H1 (cell line): Measurements from ENCODE around the gene ESRRB. TPM values are rescaled to one million over a fixed set of nuclear protein-coding genes. Genes with fewer than 3 reads are reported as not detected.

Source experiments
- CTCF ChIA-PET: fragments of 300-600 bp; sonication (Branson Sonifier 250); formaldehyde crosslinking; loops from one replicate; lab custom pipeline; 2021; ENCODE audit not compliant: partially characterized antibody; lab: Charles Lee
- POLR2A ChIA-PET: fragments of 300-600 bp; sonication (Branson Sonifier 250); formaldehyde crosslinking; loops from one replicate; lab custom pipeline; 2021; ENCODE audit warnings: inconsistent platforms; ENCODE audit not compliant: partially characterized antibody; lab: Charles Lee
- DNase-seq, 2 experiments: peaks; one replicate each; pipeline versions ENCODE4 v3.0.0 to v3.0.0-alpha.2; 2010 to 2022; ENCODE audit warnings: low spot score in 2 of 2, low read depth in 1 of 2, mixed read lengths in 1 of 2
- FAIRE-seq: peaks from 2 replicates; lab custom pipeline; 2011; peaks lifted over from hg19 to GRCh38; lab: Jason Lieb, UNC
- H2AFZ ChIP-seq: 2 replicates; pipeline ENCODE4 v1.8.1; 2012; ENCODE audit warnings: low read length, inconsistent platforms
- H2AK5ac ChIP-seq: 2 replicates; pipeline ENCODE4 v1.6.1; 2013; ENCODE audit warnings: low read depth, low read length
- H2BK120ac ChIP-seq: replicated peaks from 2 replicates; pipeline ENCODE3; 2013; ENCODE audit warnings: low read depth, low read length, inconsistent platforms
- H2BK12ac ChIP-seq: 2 replicates; pipeline ENCODE4 v1.6.1; 2013; ENCODE audit warnings: low read depth, low read length
- H2BK15ac ChIP-seq: 2 replicates; pipeline ENCODE4 v1.6.1; 2013; ENCODE audit warnings: low read length
- H2BK20ac ChIP-seq: 2 replicates; pipeline ENCODE4 v1.6.1; 2013; ENCODE audit warnings: low read length
- H2BK5ac ChIP-seq: 2 replicates; pipeline ENCODE4 v1.6.1; 2013; ENCODE audit warnings: low read depth, low read length
- H3K14ac ChIP-seq: 2 replicates; pipeline ENCODE4 v1.6.1; 2013; ENCODE audit warnings: inconsistent platforms; ENCODE audit not compliant: insufficient read length
- H3K18ac ChIP-seq: 2 replicates; pipeline ENCODE4 v1.6.1; 2013; ENCODE audit warnings: low read length; ENCODE audit errors: extremely low read depth
- H3K23ac ChIP-seq: 2 replicates; pipeline ENCODE4 v1.6.1; 2013; ENCODE audit warnings: inconsistent platforms; ENCODE audit not compliant: insufficient read length
- H3K23me2 ChIP-seq: 2 replicates; pipeline ENCODE4 v1.6.1; 2013; ENCODE audit warnings: low read depth, low read length
- H3K27ac ChIP-seq: 2 replicates; pipeline ENCODE4 v1.6.1; 2011; ENCODE audit warnings: low read depth, low read length, inconsistent platforms
- H3K27me3 ChIP-seq, 4 experiments: replicated peaks in 1 of 4; 1 replicate in 1 of 4; 2 replicates in 3 of 4; pipeline versions ENCODE4 v1.6.1 to v1.8.1; 2011 to 2013; ENCODE audit warnings: low read length in 3 of 4, mild to moderate bottlenecking in 3 of 4, inconsistent platforms in 2 of 4, mixed read lengths in 2 of 4, moderate library complexity in 1 of 4; ENCODE audit not compliant: control insufficient read depth in 3 of 4, insufficient read depth in 3 of 4; ENCODE audit errors: extremely low read depth in 1 of 4
- H3K36me3 ChIP-seq, 4 experiments: 2 replicates each; pipeline versions ENCODE4 v1.6.1 to v1.8.1; 2011 to 2013; ENCODE audit warnings: mild to moderate bottlenecking in 4 of 4, low read length in 3 of 4, moderate library complexity in 2 of 4, control low read depth in 1 of 4, inconsistent platforms in 1 of 4; ENCODE audit not compliant: insufficient read depth in 4 of 4, control insufficient read depth in 2 of 4
- H3K4ac ChIP-seq: replicated peaks from 2 replicates; pipeline ENCODE3; 2013; ENCODE audit warnings: low read length, low read depth, mixed read lengths, inconsistent platforms; ENCODE audit not compliant: insufficient read length
- H3K4me1 ChIP-seq, 4 experiments: replicated peaks in 1 of 4; 1 replicate in 1 of 4; 2 replicates in 3 of 4; pipeline versions ENCODE4 v1.6.1 to v1.8.1; 2011 to 2013; ENCODE audit warnings: low read length in 3 of 4, inconsistent platforms in 2 of 4, mixed read lengths in 1 of 4; ENCODE audit not compliant: insufficient read depth in 4 of 4, control insufficient read depth in 3 of 4
- H3K4me2 ChIP-seq, 2 experiments: 2 replicates each; pipeline versions ENCODE4 v1.6.1 to v1.8.1; 2011 to 2013; ENCODE audit warnings: low read depth in 2 of 2, low read length in 2 of 2, control low read depth in 1 of 2, inconsistent platforms in 1 of 2, mild to moderate bottlenecking in 1 of 2; ENCODE audit not compliant: insufficient read depth in 1 of 2
- H3K4me3 ChIP-seq, 4 experiments: fragments of 200-600, 300-600 bp in 1 of 4; sonication (generic), shearing (Covaris generic), sonication (Bioruptor Twin) in 1 of 4; 2 replicates each; pipeline versions ENCODE4 v1.5.1 to v1.8.1; 2011 to 2016; ENCODE audit warnings: low read length in 4 of 4, low read depth in 3 of 4, control low read depth in 2 of 4, inconsistent platforms in 2 of 4, mild to moderate bottlenecking in 2 of 4, mixed read lengths in 1 of 4, moderate library complexity in 1 of 4; ENCODE audit not compliant: insufficient read depth in 2 of 4; ENCODE audit errors: extremely low read depth in 1 of 4
- H3K56ac ChIP-seq: replicated peaks from 2 replicates; pipeline ENCODE3; 2013; ENCODE audit warnings: low read depth, mild to moderate bottlenecking, mixed read lengths, low read length, inconsistent platforms; ENCODE audit not compliant: insufficient read length
- H3K79me1 ChIP-seq: 2 replicates; pipeline ENCODE4 v1.6.1; 2013; ENCODE audit warnings: low read depth, low read length, control low read depth
- H3K79me2 ChIP-seq, 2 experiments: 2 replicates each; pipeline versions ENCODE4 v1.6.1 to v1.8.1; 2012 to 2013; ENCODE audit warnings: low read length in 2 of 2, mild to moderate bottlenecking in 2 of 2, inconsistent platforms in 1 of 2; ENCODE audit not compliant: insufficient read depth in 2 of 2, control insufficient read depth in 1 of 2
- H3K9ac ChIP-seq, 4 experiments: replicated peaks in 1 of 4; 1 replicate in 1 of 4; 2 replicates in 3 of 4; pipeline versions ENCODE4 v1.6.1 to v1.8.1; 2011 to 2013; ENCODE audit warnings: low read depth in 3 of 4, low read length in 3 of 4, control low read depth in 2 of 4, mild to moderate bottlenecking in 2 of 4, moderate library complexity in 2 of 4, inconsistent platforms in 1 of 4; ENCODE audit errors: extremely low read depth in 1 of 4
- H3K9me3 ChIP-seq, 2 experiments: 2 replicates each; pipeline versions ENCODE4 v1.6.1 to v1.8.1; 2012 to 2013; ENCODE audit warnings: mild to moderate bottlenecking in 2 of 2, moderate library complexity in 2 of 2, control low read depth in 1 of 2, inconsistent platforms in 1 of 2, low read depth in 1 of 2, low read length in 1 of 2, mixed read lengths in 1 of 2; ENCODE audit not compliant: insufficient read depth in 2 of 2
- H4K20me1 ChIP-seq, 2 experiments: replicated peaks in 1 of 2; 2 replicates each; pipeline versions ENCODE3 to v1.8.1; 2011 to 2013; ENCODE audit warnings: inconsistent platforms in 2 of 2, low read length in 2 of 2, mild to moderate bottlenecking in 1 of 2; ENCODE audit not compliant: insufficient read depth in 2 of 2, control insufficient read depth in 1 of 2
- H4K5ac ChIP-seq: 2 replicates; pipeline ENCODE4 v1.6.1; 2013; ENCODE audit warnings: low read length, low read depth, mixed read lengths, inconsistent platforms; ENCODE audit not compliant: insufficient read length
- H4K8ac ChIP-seq: 2 replicates; pipeline ENCODE4 v1.8.0; 2013; ENCODE audit warnings: mild to moderate bottlenecking, moderate library complexity, low read length, inconsistent platforms; ENCODE audit not compliant: insufficient read depth; ENCODE audit errors: extremely low read depth
- H4K91ac ChIP-seq: replicated peaks from 2 replicates; pipeline ENCODE3; 2013; ENCODE audit warnings: low read length, mixed read lengths, inconsistent platforms; ENCODE audit not compliant: insufficient read length
- ASH2L ChIP-seq: fragments of 200-600, 300-600 bp; sonication (generic); IDR thresholded peaks from one replicate; pipeline ENCODE4 v1.7.1; 2017; ENCODE audit warnings: low read length
- ATF2 ChIP-seq: IDR thresholded peaks from 2 replicates; pipeline ENCODE4 v1.6.1; 2012; ENCODE audit warnings: low read length, inconsistent platforms
- BACH1 ChIP-seq: IDR thresholded peaks from 2 replicates; pipeline ENCODE4 v1.6.1; 2012; ENCODE audit warnings: low read length, improper control_type of control experiment
- BCL11A ChIP-seq, 2 experiments: IDR thresholded peaks; one replicate each; pipeline ENCODE4 v1.6.1; 2011; ENCODE audit warnings: low read depth in 2 of 2, low read length in 2 of 2, mild to moderate bottlenecking in 2 of 2
- CBX8 ChIP-seq: fragments of 300-800, 300-1000 bp; sonication (generic); IDR thresholded peaks from 2 replicates; pipeline ENCODE4 v1.7.1; 2016; ENCODE audit warnings: low read depth, low read length, borderline replicate concordance
- KDM1A ChIP-seq: fragments of 200-600, 300-600 bp; sonication (generic); IDR thresholded peaks from 2 replicates; pipeline ENCODE4 v1.7.1; 2016; ENCODE audit warnings: mild to moderate bottlenecking, low read length, borderline replicate concordance
- RAD21 ChIP-seq, 2 experiments: IDR thresholded peaks in 1 of 2; conservative IDR thresholded peaks in 1 of 2; 2 replicates each; pipeline ENCODE4 v1.6.1; 2011; ENCODE audit warnings: low read depth in 2 of 2, low read length in 2 of 2, improper control_type of control experiment in 1 of 2, inconsistent platforms in 1 of 2, mild to moderate bottlenecking in 1 of 2, moderate library complexity in 1 of 2
- RNF2 ChIP-seq: fragments of 200-900, 300-1000 bp; sonication (generic); IDR thresholded peaks from 2 replicates; pipeline ENCODE4 v1.7.1; 2016; ENCODE audit warnings: borderline replicate concordance, low read depth, mild to moderate bottlenecking, antibody characterized with exemption, low read length; ENCODE audit not compliant: poor library complexity, severe bottlenecking; ENCODE audit errors: missing control alignments
- SP4 ChIP-seq: IDR thresholded peaks from 2 replicates; pipeline ENCODE4 v1.6.1; 2012; ENCODE audit warnings: low read length, inconsistent platforms
- TAF1 ChIP-seq: IDR thresholded peaks from 2 replicates; pipeline ENCODE4 v1.6.1; 2011; ENCODE audit warnings: mild to moderate bottlenecking, low read depth, low read length
- TBP ChIP-seq: IDR thresholded peaks from 2 replicates; pipeline ENCODE4 v1.6.1; 2011; ENCODE audit warnings: low read depth, low read length, improper control_type of control experiment
- WGBS, 2 experiments: shearing (Covaris generic) in 1 of 2; methylation state at CpG; one replicate each; pipeline versions ENCODE4 v1.1.6 to v1.1.7; 2013 to 2015; ENCODE audit warnings: low lambda C conversion rate in 2 of 2, mixed read lengths in 2 of 2, inconsistent platforms in 1 of 2, low coverage in 1 of 2, missing lambda C conversion rate in 1 of 2; ENCODE audit not compliant: insufficient replicate concordance in 2 of 2, insufficient coverage in 1 of 2, insufficient read length in 1 of 2; ENCODE audit errors: extremely low coverage in 1 of 2, missing lambda C conversion rate in 1 of 2; 5-methylcytosine and 5-hydroxymethylcytosine counted together
- polyA plus RNA-seq, 7 experiments: library from polyadenylated mRNA; depleted of rRNA in 3 of 7; stranded (reverse) in 5 of 7; unstranded in 2 of 7; fragments of >200 nt in 5 of 7; fragments of 200-250 nt in 2 of 7; gene quantifications; 1 replicate in 5 of 7; 2 replicates in 1 of 7; 4 replicates in 1 of 7; pipeline versions ENCODE4 v1.2.1 to v1.2.3, GENCODE V29; 2011 to 2013; ENCODE audit warnings: missing spikeins in 2 of 7, mixed read lengths in 2 of 7
- total RNA-seq: library from RNA; stranded (reverse); fragmentation: NEBNext Ultra II Directional; extraction: Animal tissue kit (Norgen Biotek cat#: 25700); gene quantifications from 2 replicates; pipeline ENCODE4 v1.2.1, GENCODE V29; 2021

The ESRRB gene
- total and polyA plus RNA-seq, 2 of the 8 experiments (the other 6 are each of a cell fraction or from before 2014, with no cell fraction given): 0.29 to 0.45 TPM

GRCh38 chr14:76381817-76382494 lies 6.0 kb downstream of the ESRRB start:
- H2BK15ac ChIP-seq: no peak overlapping the region
- POLR2A ChIA-PET: no interaction called here
- no peaks in the 10 kb centered on the region for H4K20me1 ChIP-seq
- H3K27me3 ChIP-seq: peaks cover 19 to 31% (median 23%) of the 10 kb centered on the region in 4 experiments
- DNase-seq: no peak
- H3K9me3 ChIP-seq: no peaks in the 10 kb centered on the region
- H2AK5ac ChIP-seq: no peak overlapping the region
- FAIRE-seq: no peak
- no peak overlapping the region for H2BK5ac ChIP-seq
- no peak overlapping the region for H2BK20ac ChIP-seq
- H3K9ac ChIP-seq: no peak overlapping the region
- H4K91ac ChIP-seq: no peak overlapping the region
- H3K4me3 ChIP-seq: no peak overlapping the region
- H3K79me1 ChIP-seq: no peaks in the 10 kb centered on the region
- H3K36me3 ChIP-seq: peaks cover 0 to 3% (median 0%) of the 10 kb centered on the region in 4 experiments; a peak in 1 of 8 replicates
- no peak overlapping the region for H3K56ac ChIP-seq
- no peak overlapping the region for H2AFZ ChIP-seq
- no peaks in the 10 kb centered on the region for H3K79me2 ChIP-seq
- H4K8ac ChIP-seq: no peak overlapping the region
- no peak overlapping the region for H3K14ac ChIP-seq
- no peak overlapping the region for H3K18ac ChIP-seq
- H3K4me2 ChIP-seq: no peak overlapping the region
- no peak overlapping the region for H2BK120ac ChIP-seq
- H3K4me1 ChIP-seq: peaks cover 0 to 4% (median 2%) of the 10 kb centered on the region in 4 experiments; a peak in 2 of 7 replicates
- no peak overlapping the region for H3K27ac ChIP-seq
- peaks cover 2% of the 10 kb centered on the region; the same call in 1 of the 2 replicates for H3K23me2 ChIP-seq
- H4K5ac ChIP-seq: no peak overlapping the region
- CTCF ChIA-PET: interaction anchor here (1.0 to 1.1 kb wide), 3 partner anchors 29 to 266 kb away, joined by 3 read pairs; no protein-coding TSS in a partner anchor
- H2BK12ac ChIP-seq: no peak overlapping the region
- 85% methylated on average over 7 of the region's 7 CpGs; no CpG with 5 or more reads in 1 of the 2 experiments for WGBS, 2 experiments
- no peak overlapping the region for H3K4ac ChIP-seq
- H3K23ac ChIP-seq: no peak overlapping the region
- TF ChIP-seq BCL11A (IDR thresholded peaks at IDR 0.05; ENCODE audit: low read depth in 2 of 2, low read length in 2 of 2) (no peak), TBP (no peak), KDM1A (no peak), ATF2 (no peak), CBX8 (no peak), RNF2 (no peak), ASH2L (no peak), TAF1 (no peak), SP4 (no peak), RAD21 (IDR thresholded peaks at IDR 0.05 in 1 of 2, conservative IDR thresholded peaks at IDR 0.05 in 1 of 2; ENCODE audit: low read depth in 2 of 2, low read length in 2 of 2) (no peak), BACH1 (no peak)
